ENCODE measurements around the gene TMEM259. TPM values are rescaled to one million over a fixed set of nuclear protein-coding genes. Genes with fewer than 3 reads are reported as not detected.

Gene TMEM259
- total RNA-seq, 1 donor = 49.9 TPM

- DNase-seq (ENCODE audit: low read depth) = no peak
- no peak overlapping the region for H3K4me3 ChIP-seq (ENCODE audit: low read depth, low read length)
- no peak for TF ChIP-seq CTCF (IDR thresholded peaks at IDR 0.05; ENCODE audit: insufficient read depth, low read length)
These were observed 6.5 kb downstream of the TMEM259 start for GRCh38 chr19:1014161-1015060.

- TF ChIP-seq CTCF (IDR thresholded peaks at IDR 0.05; ENCODE audit: insufficient read depth, low read length) = no peak
- H3K4me3 ChIP-seq (ENCODE audit: low read depth, low read length) = no peak overlapping the region
- no peak for DNase-seq (ENCODE audit: low read depth)
These were observed 7.7 kb downstream of the TMEM259 start for GRCh38 chr19:1013218-1013617.

GRCh38 chr19:1012334-1012733, 8.6 kb downstream of the TMEM259 start:
- H3K4me3 ChIP-seq (ENCODE audit: low read depth, low read length) = no peak overlapping the region
- no peak for DNase-seq (ENCODE audit: low read depth)
- no peak for TF ChIP-seq CTCF (IDR thresholded peaks at IDR 0.05; ENCODE audit: insufficient read depth, low read length)

- DNase-seq (ENCODE audit: low read depth) = no peak
- no peak overlapping the region for H3K4me3 ChIP-seq (ENCODE audit: low read depth, low read length)
- TF ChIP-seq CTCF (IDR thresholded peaks at IDR 0.05; ENCODE audit: insufficient read depth, low read length) = no peak
These were observed 9.0 kb downstream of the TMEM259 start for GRCh38 chr19:1011831-1012333.

GRCh38 chr19:1010586-1011510, 10.1 kb downstream of the TMEM259 start:
- no peak overlapping the region for H3K4me3 ChIP-seq (ENCODE audit: low read depth, low read length)
- DNase-seq (ENCODE audit: low read depth) = no peak
- TF ChIP-seq CTCF (IDR thresholded peaks at IDR 0.05; ENCODE audit: insufficient read depth, low read length) = no peak

GRCh38 chr19:1009981-1010538, 10.9 kb downstream of the TMEM259 start:
- H3K4me3 ChIP-seq (ENCODE audit: low read depth, low read length) = no peak overlapping the region
- no peak for TF ChIP-seq CTCF (IDR thresholded peaks at IDR 0.05; ENCODE audit: insufficient read depth, low read length)

More at GRCh38 chr19:1009981-1010538, 10.9 kb downstream of the TMEM259 start:
- no peak for DNase-seq (ENCODE audit: low read depth)

All from fibroblast of the aortic adventitia (primary cell).